ENCODE measurements around the gene PCDH19. TPM values are rescaled to one million over a fixed set of nuclear protein-coding genes. Genes with fewer than 3 reads are reported as not detected.

The PCDH19 gene
- total RNA-seq, 1 donor from 2014 or later, result 3.4 TPM

GRCh38 chrX:100264200-100264599 lies 145.9 kb downstream of the PCDH19 start:
- Histone ChIP-seq H3K4me1 (no peaks in the 10 kb centered on the region), H3K79me2 (ENCODE audit: low read depth) (no peaks in the 10 kb centered on the region), H3K9ac (no peak overlapping the region), H3K27ac (no peak overlapping the region), H4K20me1 (ENCODE audit: low read depth) (no peaks in the 10 kb centered on the region), H3K9me3 (ENCODE audit: low read depth) (no peaks in the 10 kb centered on the region), H3F3A (ENCODE audit: low read depth) (no peaks in the 10 kb centered on the region), H3K4me2 (no peak overlapping the region), H3K27me3 (no peaks in the 10 kb centered on the region), H3K4me3 (no peak overlapping the region), H2AFZ (replicated peaks) (no peak overlapping the region), H3K36me3 (no peaks in the 10 kb centered on the region)
- DNase-seq (ENCODE audit: low spot score), result no peak
- TF ChIP-seq CTCF (IDR thresholded peaks at IDR 0.05), result no peak
- TF ChIP-seq EZH2phosphoT487 (IDR thresholded peaks at IDR 0.05), result no peak
- no peak for TF ChIP-seq EZH2 (IDR thresholded peaks at IDR 0.05)
- no peaks in the 10 kb centered on the region for H3K4me1 Mint-ChIP-seq
- H3K27me3 Mint-ChIP-seq (ENCODE audit: insufficient read depth, low read depth), result no peaks in the 10 kb centered on the region
- H3K9me3 Mint-ChIP-seq, result no peaks in the 10 kb centered on the region
- no peak overlapping the region for H3K27ac Mint-ChIP-seq
- no peak overlapping the region for H3K4me3 Mint-ChIP-seq
- no peaks in the 10 kb centered on the region for H3K36me3 Mint-ChIP-seq

GRCh38 chrX:100263650-100264049 lies 146.4 kb downstream of the PCDH19 start:
- Mint-ChIP-seq H3K9me3 (no peaks in the 10 kb centered on the region), H3K4me1 (no peaks in the 10 kb centered on the region), H3K27me3 (ENCODE audit: insufficient read depth, low read depth) (no peaks in the 10 kb centered on the region), H3K4me3 (no peak overlapping the region), H3K27ac (no peak overlapping the region), H3K36me3 (no peaks in the 10 kb centered on the region)
- TF ChIP-seq EZH2 (IDR thresholded peaks at IDR 0.05) (no peak), CTCF (IDR thresholded peaks at IDR 0.05) (no peak), EZH2phosphoT487 (IDR thresholded peaks at IDR 0.05) (no peak)
- no peaks in the 10 kb centered on the region for H3K9me3 ChIP-seq (ENCODE audit: low read depth)
- H4K20me1 ChIP-seq (ENCODE audit: low read depth), result no peaks in the 10 kb centered on the region
- H3K27ac ChIP-seq, result no peak overlapping the region
- H3K36me3 ChIP-seq, result no peaks in the 10 kb centered on the region
- H3K4me1 ChIP-seq, result no peaks in the 10 kb centered on the region
- H3F3A ChIP-seq (ENCODE audit: low read depth), result no peaks in the 10 kb centered on the region
- no peak overlapping the region for H2AFZ ChIP-seq (replicated peaks)
- H3K27me3 ChIP-seq, result no peaks in the 10 kb centered on the region
- no peak for DNase-seq (ENCODE audit: low spot score)
- H3K4me3 ChIP-seq, result no peak overlapping the region
- no peaks in the 10 kb centered on the region for H3K79me2 ChIP-seq (ENCODE audit: low read depth)
- no peak overlapping the region for H3K4me2 ChIP-seq
- no peak overlapping the region for H3K9ac ChIP-seq

- Histone ChIP-seq H3K9me3 (ENCODE audit: low read depth) (no peaks in the 10 kb centered on the region), H3K4me2 (no peak overlapping the region), H3K9ac (no peak overlapping the region), H3K27me3 (no peaks in the 10 kb centered on the region), H3K36me3 (no peaks in the 10 kb centered on the region), H3K4me3 (no peak overlapping the region), H4K20me1 (ENCODE audit: low read depth) (no peaks in the 10 kb centered on the region), H3K4me1 (no peaks in the 10 kb centered on the region), H2AFZ (replicated peaks) (no peak overlapping the region), H3F3A (ENCODE audit: low read depth) (no peaks in the 10 kb centered on the region), H3K79me2 (ENCODE audit: low read depth) (no peaks in the 10 kb centered on the region), H3K27ac (no peak overlapping the region)
- peaks cover 4% of the 10 kb centered on the region for H3K9me3 Mint-ChIP-seq
- no peaks in the 10 kb centered on the region for H3K36me3 Mint-ChIP-seq
- H3K4me1 Mint-ChIP-seq, result no peaks in the 10 kb centered on the region
- no peak overlapping the region for H3K4me3 Mint-ChIP-seq
- peaks cover 4% of the 10 kb centered on the region for H3K27me3 Mint-ChIP-seq (ENCODE audit: insufficient read depth, low read depth)
- no peak for DNase-seq (ENCODE audit: low spot score)
- TF ChIP-seq EZH2phosphoT487 (IDR thresholded peaks at IDR 0.05) (no peak), EZH2 (IDR thresholded peaks at IDR 0.05) (no peak), CTCF (IDR thresholded peaks at IDR 0.05) (no peak)
- no peak overlapping the region for H3K27ac Mint-ChIP-seq
Observed at GRCh38 chrX:100248885-100249493, 161.1 kb downstream of the PCDH19 start.
